ENCODE results near the gene HSD17B10. TPM values are rescaled to one million over a fixed set of nuclear protein-coding genes. Genes with fewer than 3 reads are reported as not detected.
A peak's percentile ranks its signal among the peaks of the same experiment; 100 is the strongest.
"Not testable (repeated sequence)": the region's sequence is repeated elsewhere in the genome, so short reads cannot be mapped to it uniquely, and the experiment has no call there.

HSD17B10 gene
- total RNA-seq, 1 donor = 48.5 TPM

- H3K4me3 ChIP-seq (ENCODE audit: insufficient read depth, low read length) = no peak overlapping the region
- H3K9me3 ChIP-seq (ENCODE audit: low read depth, low read length) = no peaks in the 10 kb centered on the region
- peaks cover 21% of the 10 kb centered on the region for H3K4me1 ChIP-seq (ENCODE audit: insufficient read depth, low read length)
- peaks cover 20% of the 10 kb centered on the region for H3K27me3 ChIP-seq (ENCODE audit: insufficient read depth, low read length)
- TF ChIP-seq, protein P1, sequence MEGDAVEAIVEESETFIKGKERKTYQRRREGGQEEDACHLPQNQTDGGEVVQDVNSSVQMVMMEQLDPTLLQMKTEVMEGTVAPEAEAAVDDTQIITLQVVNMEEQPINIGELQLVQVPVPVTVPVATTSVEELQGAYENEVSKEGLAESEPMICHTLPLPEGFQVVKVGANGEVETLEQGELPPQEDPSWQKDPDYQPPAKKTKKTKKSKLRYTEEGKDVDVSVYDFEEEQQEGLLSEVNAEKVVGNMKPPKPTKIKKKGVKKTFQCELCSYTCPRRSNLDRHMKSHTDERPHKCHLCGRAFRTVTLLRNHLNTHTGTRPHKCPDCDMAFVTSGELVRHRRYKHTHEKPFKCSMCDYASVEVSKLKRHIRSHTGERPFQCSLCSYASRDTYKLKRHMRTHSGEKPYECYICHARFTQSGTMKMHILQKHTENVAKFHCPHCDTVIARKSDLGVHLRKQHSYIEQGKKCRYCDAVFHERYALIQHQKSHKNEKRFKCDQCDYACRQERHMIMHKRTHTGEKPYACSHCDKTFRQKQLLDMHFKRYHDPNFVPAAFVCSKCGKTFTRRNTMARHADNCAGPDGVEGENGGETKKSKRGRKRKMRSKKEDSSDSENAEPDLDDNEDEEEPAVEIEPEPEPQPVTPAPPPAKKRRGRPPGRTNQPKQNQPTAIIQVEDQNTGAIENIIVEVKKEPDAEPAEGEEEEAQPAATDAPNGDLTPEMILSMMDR (IDR thresholded peaks at IDR 0.05; ENCODE audit: extremely low read depth, low read depth, low read length) = no peak
- no peak overlapping the region for H3K4me2 ChIP-seq (ENCODE audit: insufficient read depth, low read length)
- H3K27ac ChIP-seq (ENCODE audit: low read depth, low read length) = no peak overlapping the region
- no peak overlapping the region for H2AFZ ChIP-seq (ENCODE audit: low read length)
- no peak for DNase-seq (ENCODE audit: insufficient read length, low spot score, missing footprints)
- peaks cover 2% of the 10 kb centered on the region for H4K20me1 ChIP-seq (ENCODE audit: insufficient read depth, low read length)
- H3K36me3 ChIP-seq (ENCODE audit: insufficient read depth, low read length) = no peaks in the 10 kb centered on the region
- H3K79me2 ChIP-seq (ENCODE audit: insufficient read depth, low read length) = no peaks in the 10 kb centered on the region
Measured at GRCh38 chrX:53479301-53479700, 45.1 kb upstream of the HSD17B10 start.

DNA sequence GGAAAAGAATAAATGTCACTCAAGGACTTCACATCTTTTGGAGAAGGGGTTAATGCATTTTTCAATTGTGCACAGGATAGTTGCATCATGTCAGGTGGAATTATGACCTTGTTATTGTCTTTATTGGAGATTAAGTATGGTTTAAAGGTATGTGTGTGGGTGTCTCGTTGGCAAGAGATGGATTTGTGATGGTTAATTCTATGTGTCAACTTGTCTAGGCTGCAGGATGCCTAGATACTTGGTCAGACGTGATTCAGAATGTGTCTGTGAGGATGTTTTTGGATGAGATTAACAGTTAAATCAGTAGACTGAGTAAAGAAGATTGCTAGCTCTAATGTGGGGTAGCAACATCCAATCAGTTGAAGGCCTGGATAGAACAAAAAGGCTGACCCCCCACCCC lies 42.2 kb upstream of the HSD17B10 start:
- Histone ChIP-seq H3K4me3 (ENCODE audit: insufficient read depth, low read length) (no peak overlapping the region), H4K20me1 (ENCODE audit: insufficient read depth, low read length) (no peaks in the 10 kb centered on the region), H3K36me3 (ENCODE audit: insufficient read depth, low read length) (no peaks in the 10 kb centered on the region), H3K27me3 (ENCODE audit: insufficient read depth, low read length) (peaks cover 28% of the 10 kb centered on the region), H2AFZ (ENCODE audit: low read length) (no peak overlapping the region), H3K4me2 (ENCODE audit: insufficient read depth, low read length) (peak overlapping the region; percentile 8), H3K27ac (ENCODE audit: low read depth, low read length) (peak overlapping the region; percentile 76), H3K9me3 (ENCODE audit: low read depth, low read length) (no peaks in the 10 kb centered on the region), H3K4me1 (ENCODE audit: insufficient read depth, low read length) (peaks cover 15% of the 10 kb centered on the region), H3K79me2 (ENCODE audit: insufficient read depth, low read length) (no peaks in the 10 kb centered on the region)
- TF ChIP-seq, protein P1 (IDR thresholded peaks at IDR 0.05; ENCODE audit: extremely low read depth, low read depth, low read length) = no peak
- DNase-seq (ENCODE audit: insufficient read length, low spot score, missing footprints) = peak; percentile 83

- Histone ChIP-seq H3K36me3 (ENCODE audit: insufficient read depth, low read length) (no peaks in the 10 kb centered on the region), H4K20me1 (ENCODE audit: insufficient read depth, low read length) (no peaks in the 10 kb centered on the region), H3K4me2 (ENCODE audit: insufficient read depth, low read length) (no peak overlapping the region), H3K9me3 (ENCODE audit: low read depth, low read length) (no peaks in the 10 kb centered on the region), H3K27me3 (ENCODE audit: insufficient read depth, low read length) (peaks cover 21% of the 10 kb centered on the region), H3K79me2 (ENCODE audit: insufficient read depth, low read length) (no peaks in the 10 kb centered on the region), H2AFZ (ENCODE audit: low read length) (no peak overlapping the region), H3K4me3 (ENCODE audit: insufficient read depth, low read length) (no peak overlapping the region), H3K4me1 (ENCODE audit: insufficient read depth, low read length) (peaks cover 15% of the 10 kb centered on the region), H3K27ac (ENCODE audit: low read depth, low read length) (no peak overlapping the region)
- TF ChIP-seq, protein P1 (IDR thresholded peaks at IDR 0.05; ENCODE audit: extremely low read depth, low read depth, low read length) = no peak
- DNase-seq (ENCODE audit: insufficient read length, low spot score, missing footprints) = no peak
Measured at GRCh38 chrX:53474707-53475106, 40.5 kb upstream of the HSD17B10 start.

GRCh38 chrX:53471346-53471745 lies 37.2 kb upstream of the HSD17B10 start:
- DNase-seq (ENCODE audit: insufficient read length, low spot score, missing footprints) = no peak
- Histone ChIP-seq H3K4me1 (ENCODE audit: insufficient read depth, low read length) (peaks cover 2% of the 10 kb centered on the region), H3K79me2 (ENCODE audit: insufficient read depth, low read length) (no peaks in the 10 kb centered on the region), H3K9me3 (ENCODE audit: low read depth, low read length) (no peaks in the 10 kb centered on the region), H3K27me3 (ENCODE audit: insufficient read depth, low read length) (peaks cover 15% of the 10 kb centered on the region), H3K27ac (ENCODE audit: low read depth, low read length) (no peak overlapping the region), H4K20me1 (ENCODE audit: insufficient read depth, low read length) (no peaks in the 10 kb centered on the region), H2AFZ (ENCODE audit: low read length) (no peak overlapping the region), H3K4me2 (ENCODE audit: insufficient read depth, low read length) (no peak overlapping the region), H3K4me3 (ENCODE audit: insufficient read depth, low read length) (no peak overlapping the region), H3K36me3 (ENCODE audit: insufficient read depth, low read length) (no peaks in the 10 kb centered on the region)
- TF ChIP-seq, protein P1 (IDR thresholded peaks at IDR 0.05; ENCODE audit: extremely low read depth, low read depth, low read length) = no peak

- not testable (repeated sequence) for H3K36me3 ChIP-seq (ENCODE audit: insufficient read depth, low read length); H3K27ac ChIP-seq (ENCODE audit: low read depth, low read length); H3K4me3 ChIP-seq (ENCODE audit: insufficient read depth, low read length); DNase-seq (ENCODE audit: insufficient read length, low spot score, missing footprints); H3K79me2 ChIP-seq (ENCODE audit: insufficient read depth, low read length); H3K4me1 ChIP-seq (ENCODE audit: insufficient read depth, low read length); H2AFZ ChIP-seq (ENCODE audit: low read length); H3K9me3 ChIP-seq (ENCODE audit: low read depth, low read length); H3K4me2 ChIP-seq (ENCODE audit: insufficient read depth, low read length); H4K20me1 ChIP-seq (ENCODE audit: insufficient read depth, low read length)
- peaks cover 11% of the 10 kb centered on the region for H3K27me3 ChIP-seq (ENCODE audit: insufficient read depth, low read length)
Measured at GRCh38 chrX:53468659-53469058, 34.5 kb upstream of the HSD17B10 start.
